Measurements from ENCODE around the gene AKAP8. TPM values are rescaled to one million over a fixed set of nuclear protein-coding genes. Genes with fewer than 3 reads are reported as not detected.
A peak's percentile ranks its signal among the peaks of the same experiment; 100 is the strongest.

The AKAP8 gene
- total RNA-seq, 1 experiment from 2014 or later = 28.0 TPM

GRCh38 chr19:15332311-15332996, 47.1 kb downstream of the AKAP8 start, which contains the start of gene BRD4:
BRD4 (minus strand) TSS chr19:15332539; CDS start chr19:15273099, 59,440 bp downstream.
- DNase-seq (ENCODE audit: low read depth) = peak; percentile 36

- DNase-seq (ENCODE audit: low read depth) = peak; percentile 25
Measured at GRCh38 chr19:15331419-15332310, 47.9 kb downstream of the AKAP8 start.

- DNase-seq (ENCODE audit: low read depth) = peak; percentile 54
Measured at GRCh38 chr19:15330801-15331418, 48.7 kb downstream of the AKAP8 start.

GRCh38 chr19:15328312-15328711, 51.3 kb downstream of the AKAP8 start:
- no peak for DNase-seq (ENCODE audit: low read depth)

GRCh38 chr19:15324791-15325519, 54.6 kb downstream of the AKAP8 start:
- DNase-seq (ENCODE audit: low read depth) = no peak

GRCh38 chr19:15323496-15324235, 55.9 kb downstream of the AKAP8 start:
- DNase-seq (ENCODE audit: low read depth) = peak; percentile 64

GRCh38 chr19:15321739-15322138, 57.8 kb downstream of the AKAP8 start:
- DNase-seq (ENCODE audit: low read depth) = no peak

GRCh38 chr19:15320116-15320515, 59.5 kb downstream of the AKAP8 start:
- peak; percentile 56 for DNase-seq (ENCODE audit: low read depth)

- DNase-seq (ENCODE audit: low read depth) = peak; percentile 42
Measured at GRCh38 chr19:15318241-15318691, 61.3 kb downstream of the AKAP8 start.

GRCh38 chr19:15317392-15318071, 62.1 kb downstream of the AKAP8 start:
- DNase-seq (ENCODE audit: low read depth) = peak; percentile 36

GRCh38 chr19:15316498-15316897, 63.1 kb downstream of the AKAP8 start:
- no peak for DNase-seq (ENCODE audit: low read depth)

- DNase-seq (ENCODE audit: low read depth) = no peak
Measured at GRCh38 chr19:15315101-15315500, 64.5 kb downstream of the AKAP8 start.

GRCh38 chr19:15313649-15314279, 65.8 kb downstream of the AKAP8 start:
- no peak for DNase-seq (ENCODE audit: low read depth)

- DNase-seq (ENCODE audit: low read depth) = no peak
Measured at GRCh38 chr19:15307169-15307568, 72.4 kb downstream of the AKAP8 start.

GRCh38 chr19:15305582-15306334, 73.8 kb downstream of the AKAP8 start:
- DNase-seq (ENCODE audit: low read depth) = no peak

GRCh38 chr19:15304140-15304705, 75.4 kb downstream of the AKAP8 start:
- DNase-seq (ENCODE audit: low read depth) = no peak

All from LHCN-M2 (cell line).